Measurements from ENCODE around the gene COL25A1. TPM values are rescaled to one million over a fixed set of nuclear protein-coding genes. Genes with fewer than 3 reads are reported as not detected.

The COL25A1 gene
- total RNA-seq, 1 experiment from 2014 or later, result not detected

GRCh38 chr4:109254845-109255244 lies 47.6 kb downstream of the COL25A1 start:
- TF ChIP-seq POLR2AphosphoS5 (IDR thresholded peaks at IDR 0.05; ENCODE audit: low read depth, low read length) (no peak), REST (IDR thresholded peaks at IDR 0.05; ENCODE audit: insufficient read depth in 1 of 2, low read depth in 2 of 2, low read length in 1 of 2) (no peak), CTCF (IDR thresholded peaks at IDR 0.05) (no peak), TCF7L2 (IDR thresholded peaks at IDR 0.05; ENCODE audit: low read depth, low read length) (no peak), SIN3A (IDR thresholded peaks at IDR 0.05; ENCODE audit: borderline replicate concordance, insufficient read depth, low read depth, low read length) (no peak)
- H3K36me3 ChIP-seq (ENCODE audit: control insufficient read depth, insufficient read depth, low read length), result no peaks in the 10 kb centered on the region
- H3K4me3 ChIP-seq (ENCODE audit: low read depth in 2 of 2, low read length in 2 of 2), result no peak overlapping the region
- no peaks in the 10 kb centered on the region for H3K9me3 ChIP-seq (ENCODE audit: control insufficient read depth, insufficient read depth, low read depth, low read length)
- intact Hi-C loops (cut with micrococcal nuclease; ENCODE audit: unreplicated experiment), result no loop called here
- ATAC-seq, result no peak
- no peak for DNase-seq (ENCODE audit: low read depth, low spot score)
- no peaks in the 10 kb centered on the region for H3K4me1 ChIP-seq (ENCODE audit: control insufficient read depth, insufficient read depth, low read length)
- ChIA-PET POLR2A (no interaction called here), CTCF (no interaction called here)
- no peak overlapping the region for H3K27ac ChIP-seq (ENCODE audit: low read length)
- H3K27me3 ChIP-seq (ENCODE audit: control insufficient read depth, insufficient read depth, low read length), result no peaks in the 10 kb centered on the region
- no TSS peak for BruUV-seq (replicated peaks)
- in situ Hi-C loops (cut with HindIII; ENCODE audit: low pct_unique_long_range_greater_than_20kb, low sequenced_read_pairs), result no loop called here

GRCh38 chr4:109251396-109251795 lies 51.1 kb downstream of the COL25A1 start:
- Histone ChIP-seq H3K4me1 (ENCODE audit: control insufficient read depth, insufficient read depth, low read length) (no peaks in the 10 kb centered on the region), H3K27ac (ENCODE audit: low read length) (no peak overlapping the region), H3K27me3 (ENCODE audit: control insufficient read depth, insufficient read depth, low read length) (no peaks in the 10 kb centered on the region), H3K9me3 (ENCODE audit: control insufficient read depth, insufficient read depth, low read depth, low read length) (no peaks in the 10 kb centered on the region), H3K4me3 (ENCODE audit: low read depth in 2 of 2, low read length in 2 of 2) (no peak overlapping the region), H3K36me3 (ENCODE audit: control insufficient read depth, insufficient read depth, low read length) (no peaks in the 10 kb centered on the region)
- ATAC-seq (no peak), DNase-seq (ENCODE audit: low read depth, low spot score) (no peak)
- intact Hi-C loops (cut with micrococcal nuclease; ENCODE audit: unreplicated experiment) (no loop called here), in situ Hi-C loops (cut with HindIII; ENCODE audit: low pct_unique_long_range_greater_than_20kb, low sequenced_read_pairs) (no loop called here)
- ChIA-PET POLR2A (no interaction called here), CTCF (no interaction called here)
- no peak for TF ChIP-seq SIN3A (IDR thresholded peaks at IDR 0.05; ENCODE audit: borderline replicate concordance, insufficient read depth, low read depth, low read length)
- TF ChIP-seq TCF7L2 (IDR thresholded peaks at IDR 0.05; ENCODE audit: low read depth, low read length), result no peak
- no peak for TF ChIP-seq POLR2AphosphoS5 (IDR thresholded peaks at IDR 0.05; ENCODE audit: low read depth, low read length)
- no peak for TF ChIP-seq CTCF (IDR thresholded peaks at IDR 0.05)
- no peak for TF ChIP-seq REST (IDR thresholded peaks at IDR 0.05; ENCODE audit: insufficient read depth in 1 of 2, low read depth in 2 of 2, low read length in 1 of 2)
- no TSS peak for BruUV-seq (replicated peaks)

Measured in Panc1 (cell line).